Measurements from ENCODE around the gene TTC7B. TPM values are rescaled to one million over a fixed set of nuclear protein-coding genes. Genes with fewer than 3 reads are reported as not detected.

Gene TTC7B
- total and polyA plus RNA-seq, 2 of the 8 experiments (the other 6 are each of a cell fraction or from before 2014, with no cell fraction given): 23.7 to 34.0 TPM

DNA sequence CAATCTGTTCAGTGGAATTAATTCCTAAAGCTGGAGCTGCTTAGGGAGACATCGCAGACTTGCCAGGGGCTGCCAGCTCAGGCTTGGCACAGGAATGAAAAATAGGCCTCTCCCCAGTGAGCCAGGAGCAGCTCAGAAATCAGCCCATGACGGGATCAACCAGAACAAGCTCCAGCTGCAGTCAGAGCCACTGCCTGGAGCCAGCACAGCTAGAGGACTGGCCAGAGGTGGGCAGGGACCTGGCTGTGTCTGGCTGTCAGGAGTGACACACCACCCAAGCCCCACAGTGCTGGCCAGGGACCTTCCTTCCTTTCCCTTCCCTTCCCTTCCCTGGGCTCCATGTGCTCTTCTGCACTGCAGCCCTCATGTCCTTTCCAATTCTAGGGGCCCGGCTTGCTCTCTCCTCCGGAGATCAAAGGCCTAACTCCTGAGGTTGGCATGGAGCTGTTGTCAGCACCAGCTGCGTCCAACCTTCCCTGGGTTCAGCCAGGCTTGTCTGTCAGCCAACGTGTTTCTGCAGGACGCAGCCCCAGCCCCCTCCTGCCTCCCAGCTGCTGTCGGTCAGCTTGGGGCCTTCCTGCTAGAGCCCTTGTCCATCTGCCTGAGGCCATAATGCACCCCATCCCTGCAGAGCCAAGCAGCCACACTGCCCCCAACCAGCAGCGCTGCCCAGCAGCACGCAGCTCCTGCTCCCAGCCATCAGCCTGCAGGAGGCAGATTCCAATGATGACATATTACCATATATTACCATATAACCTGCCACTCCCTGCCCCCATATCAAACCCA lies 270.1 kb downstream of the TTC7B start:
- Histone ChIP-seq H3K4me2 (ENCODE audit: insufficient read depth in 1 of 2, low read depth in 2 of 2, low read length in 2 of 2) (no peak overlapping the region), H3K14ac (ENCODE audit: insufficient read length) (no peak overlapping the region), H3K23ac (ENCODE audit: insufficient read length) (no peak overlapping the region), H2AFZ (ENCODE audit: low read length) (no peak overlapping the region), H2BK15ac (ENCODE audit: low read length) (peak overlapping the region; percentile 61; the same call in 1 of the 2 replicates), H3K4ac (replicated peaks; ENCODE audit: insufficient read length, low read depth, low read length) (no peak overlapping the region), H2AK5ac (ENCODE audit: low read depth, low read length) (0 out of 2 replicates have a peak overlapping the region, but pooled peaks have one; percentile 19), H3K27ac (ENCODE audit: low read depth, low read length) (no peak overlapping the region), H4K5ac (ENCODE audit: insufficient read length, low read depth, low read length) (no peak overlapping the region), H3K9ac (replicated peaks in 1 of 4; ENCODE audit: extremely low read depth in 1 of 4, low read depth in 3 of 4, low read length in 3 of 4) (no peak overlapping the region; a peak in 1 of 7 replicates), H2BK20ac (ENCODE audit: low read length) (peak overlapping the region; percentile 48; the same call in 1 of the 2 replicates), H4K20me1 (replicated peaks in 1 of 2; ENCODE audit: control insufficient read depth in 1 of 2, insufficient read depth in 2 of 2, low read length in 2 of 2) (no peaks in the 10 kb centered on the region), H3K4me1 (replicated peaks in 1 of 4; ENCODE audit: control insufficient read depth in 3 of 4, insufficient read depth in 4 of 4, low read length in 3 of 4) (peaks cover 0 to 10% (median 5%) of the 10 kb centered on the region in 4 experiments; a peak in 5 of 7 replicates), H3K56ac (replicated peaks; ENCODE audit: insufficient read length, low read depth, low read length) (no peak overlapping the region), H3K23me2 (ENCODE audit: low read depth, low read length) (no peaks in the 10 kb centered on the region), H3K4me3 (ENCODE audit: extremely low read depth in 1 of 4, insufficient read depth in 2 of 4, low read depth in 3 of 4, low read length in 4 of 4) (no peak overlapping the region), H3K79me1 (ENCODE audit: low read depth, low read length) (no peaks in the 10 kb centered on the region), H3K36me3 (ENCODE audit: control insufficient read depth in 2 of 4, insufficient read depth in 4 of 4, low read length in 3 of 4) (no peaks in the 10 kb centered on the region), H3K9me3 (ENCODE audit: insufficient read depth in 2 of 2, low read depth in 1 of 2, low read length in 1 of 2) (peaks cover 0 to 8% of the 10 kb centered on the region in 2 experiments; a peak in 1 of 4 replicates), H2BK12ac (ENCODE audit: low read depth, low read length) (0 out of 2 replicates have a peak overlapping the region, but pooled peaks have one; percentile 39), H3K18ac (ENCODE audit: extremely low read depth, low read length) (no peak overlapping the region; the same call in 1 of the 2 replicates), H4K8ac (ENCODE audit: extremely low read depth, insufficient read depth, low read length) (no peak overlapping the region; the same call in 1 of the 2 replicates), H2BK120ac (replicated peaks; ENCODE audit: low read depth, low read length) (no peak overlapping the region), H3K27me3 (replicated peaks in 1 of 4; ENCODE audit: control insufficient read depth in 3 of 4, extremely low read depth in 1 of 4, insufficient read depth in 3 of 4, low read length in 3 of 4) (no peaks in the 10 kb centered on the region), H3K79me2 (ENCODE audit: control insufficient read depth in 1 of 2, insufficient read depth in 2 of 2, low read length in 2 of 2) (no peaks in the 10 kb centered on the region), H2BK5ac (ENCODE audit: low read depth, low read length) (peak overlapping the region; percentile 81), H4K91ac (replicated peaks; ENCODE audit: insufficient read length, low read length) (no peak overlapping the region)
- WGBS, 2 experiments (ENCODE audit: extremely low coverage in 1 of 2, insufficient coverage in 1 of 2, insufficient read length in 1 of 2, insufficient replicate concordance in 2 of 2, low coverage in 1 of 2, low lambda C conversion rate in 2 of 2, missing lambda C conversion rate in 1 of 2): 88% methylated on average over 10 of the region's 10 CpGs; no CpG with 5 or more reads in 1 of the 2 experiments
- no peak for FAIRE-seq
- POLR2A ChIA-PET (ENCODE audit: partially characterized antibody): interaction anchor here (1.0 kb wide), 1 partner anchor 23 kb away, joined by 4 read pairs; no protein-coding TSS in a partner anchor
- CTCF ChIA-PET (ENCODE audit: partially characterized antibody): interaction anchor here (0.8 to 2.1 kb wide), 14 partner anchors 10 to 213 kb away, joined by 3 to 9 read pairs (median 3); no protein-coding TSS in a partner anchor
- no peak for DNase-seq (ENCODE audit: low read depth in 1 of 2, low spot score in 2 of 2)
- TF ChIP-seq RBBP5 (IDR thresholded peaks at IDR 0.05; ENCODE audit: borderline replicate concordance, low read depth, low read length): no peak
- TF ChIP-seq SAP30 (IDR thresholded peaks at IDR 0.05; ENCODE audit: insufficient read depth, insufficient replicate concordance, low read length): no peak
- no peak for TF ChIP-seq JUND (IDR thresholded peaks at IDR 0.05; ENCODE audit: low read length)
- TF ChIP-seq HDAC2 (IDR thresholded peaks at IDR 0.05; ENCODE audit: borderline replicate concordance in 1 of 2, low read depth in 2 of 2, low read length in 2 of 2): no peak
- no peak for TF ChIP-seq TAF1 (IDR thresholded peaks at IDR 0.05; ENCODE audit: low read depth, low read length)
- no peak for TF ChIP-seq TCF12 (IDR thresholded peaks at IDR 0.05; ENCODE audit: low read depth, low read length)
- TF ChIP-seq EP300 (IDR thresholded peaks at IDR 0.05; ENCODE audit: borderline replicate concordance in 1 of 2, low read depth in 2 of 2, low read length in 2 of 2): no peak
- TF ChIP-seq CREB1 (IDR thresholded peaks at IDR 0.05): no peak
- TF ChIP-seq BACH1 (IDR thresholded peaks at IDR 0.05; ENCODE audit: low read length): no peak
- TF ChIP-seq TAF7 (optimal IDR thresholded peaks at IDR 0.05; ENCODE audit: borderline replicate concordance, low read depth, low read length): no peak
- no peak for TF ChIP-seq TBP (IDR thresholded peaks at IDR 0.05; ENCODE audit: low read depth, low read length)
